Activated CD4-positive, alpha-beta T cell treated with anti-CD3 and anti-CD28 coated beads, Interleukin-2, amount 50 U/mL, for 4 hours (primary cell): Measurements from ENCODE around the gene SLC6A8.
"Not testable (repeated sequence)": the region's sequence is repeated elsewhere in the genome, so short reads cannot be mapped to it uniquely, and the experiment has no call there.

Source experiments
- DNase-seq, 2 experiments: peaks; one replicate each; pipeline ENCODE4 v3.0.0-alpha.2; 2020

SLC6A8 gene

GRCh38 chrX:153709726-153710674 lies 22.3 kb downstream of the SLC6A8 start:
- no peak for DNase-seq

DNA sequence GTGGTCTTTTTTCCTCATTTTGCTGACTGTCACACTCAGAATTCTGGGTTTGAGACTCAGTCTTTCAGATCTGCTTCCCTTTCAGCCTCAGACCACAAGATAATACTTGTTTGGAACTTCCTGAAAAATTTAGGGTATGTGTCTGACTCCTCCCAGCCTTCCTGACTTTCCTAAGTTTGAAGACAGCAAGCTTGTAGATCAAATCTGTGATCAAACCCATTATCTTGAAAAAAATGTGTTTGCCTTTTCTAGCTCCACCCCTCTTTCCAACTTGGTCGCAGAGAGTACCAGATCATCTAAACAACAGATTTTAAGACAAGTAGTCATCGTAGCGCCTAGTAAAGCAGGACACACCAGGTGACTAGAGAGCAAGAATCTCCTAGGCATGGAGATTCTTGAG lies 26.5 kb downstream of the SLC6A8 start:
- DNase-seq = no peak

GRCh38 chrX:153717445-153717844 lies 29.7 kb downstream of the SLC6A8 start:
- no peak for DNase-seq

- no peak for DNase-seq
Observed at GRCh38 chrX:153719238-153719637, 31.5 kb downstream of the SLC6A8 start.

DNA sequence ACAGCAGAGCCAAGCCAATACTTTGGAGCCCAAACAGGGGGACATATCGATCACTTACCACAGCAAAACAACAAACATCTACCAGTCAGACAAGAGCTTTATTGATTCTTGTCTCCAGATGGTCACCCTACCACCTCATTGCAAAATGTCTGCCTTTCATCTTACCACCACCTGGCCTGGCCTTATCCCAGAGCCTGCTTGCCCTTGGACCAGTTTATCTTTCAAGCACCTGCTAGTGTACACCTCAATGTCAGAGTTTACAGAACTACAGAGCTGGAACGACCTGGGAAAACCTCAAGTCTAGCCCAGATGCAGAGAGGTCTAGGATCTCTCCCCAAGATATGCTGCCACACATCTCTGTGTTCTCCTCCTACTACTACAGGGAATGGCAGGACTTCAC lies 32.0 kb downstream of the SLC6A8 start:
- DNase-seq = no peak

GRCh38 chrX:153722704-153723350 lies 35.1 kb downstream of the SLC6A8 start:
- no peak for DNase-seq

DNA sequence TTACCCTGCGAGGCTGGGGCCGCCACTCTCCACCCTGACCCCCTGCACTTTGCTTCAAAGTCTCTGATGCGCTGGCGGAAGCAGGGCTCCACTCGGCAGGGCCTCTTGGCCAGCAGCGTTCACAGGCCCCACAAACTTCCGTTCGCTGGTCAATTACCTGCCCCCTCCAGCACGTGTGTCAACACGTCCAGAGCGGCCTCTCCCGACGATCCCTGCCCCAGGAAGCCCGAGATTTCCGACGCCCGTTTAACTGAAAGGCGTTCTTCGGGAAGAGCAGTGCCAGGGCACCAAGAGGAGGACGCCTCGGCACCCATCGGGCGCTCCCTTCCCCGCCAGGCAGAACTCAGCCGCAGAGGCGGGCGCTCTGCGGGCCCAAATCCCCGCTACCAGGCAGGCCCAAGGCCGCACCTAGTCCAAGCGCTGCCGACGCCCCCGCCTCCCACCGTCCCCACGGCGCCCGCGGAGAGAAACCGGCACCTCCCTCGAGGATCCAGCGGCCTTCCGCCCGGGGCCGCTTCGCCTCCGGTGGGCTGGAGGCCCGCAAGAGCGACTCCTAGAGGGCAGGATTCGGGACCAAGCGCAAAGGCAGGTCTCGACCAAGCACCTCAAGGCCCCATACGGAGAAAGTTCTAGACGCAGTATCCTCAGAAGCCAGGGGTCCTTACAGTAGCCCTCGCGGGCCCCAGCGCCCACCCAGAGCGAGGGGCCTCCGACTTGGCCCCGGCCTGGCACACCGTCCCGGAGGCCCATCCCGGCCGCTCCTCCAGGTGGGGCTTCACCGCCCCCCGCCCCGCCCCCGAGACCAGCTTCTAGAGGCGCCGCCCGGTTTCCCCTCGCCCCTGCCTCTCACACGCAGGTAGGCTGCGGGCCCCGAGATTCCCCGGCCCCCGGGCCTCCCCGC lies 35.9 kb downstream of the SLC6A8 start:
- DNase-seq = peak; percentile 37 to 40

- DNase-seq = peak; percentile 82 to 83
Observed at GRCh38 chrX:153724252-153725038, 36.7 kb downstream of the SLC6A8 start, which contains the start of the genes ABCD1 and BCAP31. Gene ABCD1 (plus strand): TSS chrX:153724856. CDS start chrX:153725267, 411 bp downstream. Gene BCAP31 (minus strand): TSS chrX:153724387. CDS start chrX:153723244, 1,143 bp downstream.

DNA sequence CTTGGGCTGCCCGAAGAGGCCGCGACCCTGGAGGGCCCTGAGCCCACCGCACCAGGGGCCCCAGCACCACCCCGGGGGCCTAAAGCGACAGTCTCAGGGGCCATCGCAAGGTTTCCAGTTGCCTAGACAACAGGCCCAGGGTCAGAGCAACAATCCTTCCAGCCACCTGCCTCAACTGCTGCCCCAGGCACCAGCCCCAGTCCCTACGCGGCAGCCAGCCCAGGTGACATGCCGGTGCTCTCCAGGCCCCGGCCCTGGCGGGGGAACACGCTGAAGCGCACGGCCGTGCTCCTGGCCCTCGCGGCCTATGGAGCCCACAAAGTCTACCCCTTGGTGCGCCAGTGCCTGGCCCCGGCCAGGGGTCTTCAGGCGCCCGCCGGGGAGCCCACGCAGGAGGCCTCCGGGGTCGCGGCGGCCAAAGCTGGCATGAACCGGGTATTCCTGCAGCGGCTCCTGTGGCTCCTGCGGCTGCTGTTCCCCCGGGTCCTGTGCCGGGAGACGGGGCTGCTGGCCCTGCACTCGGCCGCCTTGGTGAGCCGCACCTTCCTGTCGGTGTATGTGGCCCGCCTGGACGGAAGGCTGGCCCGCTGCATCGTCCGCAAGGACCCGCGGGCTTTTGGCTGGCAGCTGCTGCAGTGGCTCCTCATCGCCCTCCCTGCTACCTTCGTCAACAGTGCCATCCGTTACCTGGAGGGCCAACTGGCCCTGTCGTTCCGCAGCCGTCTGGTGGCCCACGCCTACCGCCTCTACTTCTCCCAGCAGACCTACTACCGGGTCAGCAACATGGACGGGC lies 37.5 kb downstream of the SLC6A8 start:
- no peak for DNase-seq

GRCh38 chrX:153725832-153726285 lies 38.1 kb downstream of the SLC6A8 start:
- no peak for DNase-seq

GRCh38 chrX:153726286-153727122 lies 38.8 kb downstream of the SLC6A8 start:
- DNase-seq = peak; percentile 7 to 24

GRCh38 chrX:153727123-153727931 lies 39.6 kb downstream of the SLC6A8 start:
- DNase-seq = no peak

- no peak for DNase-seq
Observed at GRCh38 chrX:153728095-153728494, 40.4 kb downstream of the SLC6A8 start.

GRCh38 chrX:153728951-153729631 lies 41.4 kb downstream of the SLC6A8 start:
- no peak for DNase-seq

- not testable (repeated sequence) for DNase-seq
Observed at GRCh38 chrX:153730115-153730514, 42.4 kb downstream of the SLC6A8 start.

DNA sequence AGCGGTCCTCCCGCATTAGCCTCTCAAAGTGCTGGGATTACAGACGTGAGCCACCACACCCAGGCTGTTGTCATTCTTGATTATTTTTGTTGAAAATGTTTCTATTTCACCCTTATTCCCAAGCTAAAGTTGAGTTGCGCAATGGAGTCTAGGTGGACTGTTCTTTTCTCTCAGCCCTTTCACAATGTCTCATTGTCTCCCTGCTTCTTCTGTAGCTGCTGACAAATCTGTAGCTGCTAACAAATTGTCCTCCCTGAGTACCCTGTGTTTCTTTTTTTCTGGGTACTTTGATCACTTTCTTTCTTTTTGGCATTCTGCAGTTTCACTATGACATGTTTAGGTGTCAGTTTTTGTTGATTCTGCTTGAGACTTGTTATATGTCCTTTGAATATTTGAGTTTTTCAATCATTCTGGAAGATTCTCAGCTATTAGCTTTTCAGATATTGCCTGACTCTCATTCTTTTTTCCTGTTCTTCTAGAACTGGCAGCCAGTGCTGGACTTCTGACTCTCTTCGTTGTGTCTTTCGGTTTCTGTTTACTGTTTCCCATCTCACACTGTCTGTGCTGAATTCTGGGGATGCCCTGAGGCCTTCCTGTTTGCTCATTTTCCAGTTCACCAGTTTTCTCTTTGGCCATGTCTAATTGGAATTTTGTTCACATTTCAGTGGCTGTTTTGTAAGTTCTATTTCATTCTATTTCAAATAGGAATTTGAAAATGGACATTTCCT lies 43.6 kb downstream of the SLC6A8 start:
- DNase-seq = no peak

DNA sequence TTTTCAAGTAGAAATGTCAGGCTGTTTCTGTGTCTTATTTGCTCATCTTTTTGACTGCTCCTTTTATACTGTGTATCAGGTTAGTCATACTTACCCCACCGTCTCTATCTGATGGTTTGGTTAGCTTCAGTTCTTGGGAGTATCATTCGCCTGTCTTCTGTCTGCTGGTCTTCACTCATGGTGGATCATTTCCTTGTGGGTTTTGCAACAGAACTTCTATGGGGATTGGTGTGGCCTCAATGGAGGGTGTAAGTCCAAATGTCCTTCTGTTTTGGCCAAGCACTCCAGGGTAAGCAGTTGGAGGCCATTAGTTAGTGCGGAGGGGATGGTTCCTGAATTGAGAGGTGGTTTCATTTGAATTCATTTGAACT lies 44.1 kb downstream of the SLC6A8 start:
- DNase-seq = no peak

- no peak for DNase-seq
Observed at GRCh38 chrX:153732401-153732800, 44.7 kb downstream of the SLC6A8 start.
